Thyroid gland (tissue), 4 donors: ENCODE results near the gene KCTD10.
"Not testable (repeated sequence)": the region's sequence is repeated elsewhere in the genome, so short reads cannot be mapped to it uniquely, and the experiment has no call there.

ENCODE experiments used
- POLR2A ChIP-seq, 2 donors: fragments of 450-650 bp; IDR thresholded peaks; one replicate each; pipeline ENCODE4 v1.6.1; 2017; ENCODE audit warnings: antibody characterized with exemption in 2 of 2, mild to moderate bottlenecking in 2 of 2, moderate library complexity in 1 of 2
- TF ChIP-seq, protein P1 (sequence below), 6 experiments: fragments of 200-600 bp in 3 of 6; fragments of 450-650 bp in 3 of 6; sonication (generic) in 3 of 6; IDR thresholded peaks; one replicate each; pipeline ENCODE4 v1.5.1; 2016 to 2019; ENCODE audit warnings: antibody characterized with exemption in 6 of 6, mild to moderate bottlenecking in 2 of 6, inconsistent platforms in 1 of 6, moderate library complexity in 1 of 6

GRCh38 chr12:109439951-109440350 is 37.1 kb downstream of the KCTD10 start:
- not testable (repeated sequence) for TF ChIP-seq POLR2A (IDR thresholded peaks at IDR 0.05)
- TF ChIP-seq, protein P1, sequence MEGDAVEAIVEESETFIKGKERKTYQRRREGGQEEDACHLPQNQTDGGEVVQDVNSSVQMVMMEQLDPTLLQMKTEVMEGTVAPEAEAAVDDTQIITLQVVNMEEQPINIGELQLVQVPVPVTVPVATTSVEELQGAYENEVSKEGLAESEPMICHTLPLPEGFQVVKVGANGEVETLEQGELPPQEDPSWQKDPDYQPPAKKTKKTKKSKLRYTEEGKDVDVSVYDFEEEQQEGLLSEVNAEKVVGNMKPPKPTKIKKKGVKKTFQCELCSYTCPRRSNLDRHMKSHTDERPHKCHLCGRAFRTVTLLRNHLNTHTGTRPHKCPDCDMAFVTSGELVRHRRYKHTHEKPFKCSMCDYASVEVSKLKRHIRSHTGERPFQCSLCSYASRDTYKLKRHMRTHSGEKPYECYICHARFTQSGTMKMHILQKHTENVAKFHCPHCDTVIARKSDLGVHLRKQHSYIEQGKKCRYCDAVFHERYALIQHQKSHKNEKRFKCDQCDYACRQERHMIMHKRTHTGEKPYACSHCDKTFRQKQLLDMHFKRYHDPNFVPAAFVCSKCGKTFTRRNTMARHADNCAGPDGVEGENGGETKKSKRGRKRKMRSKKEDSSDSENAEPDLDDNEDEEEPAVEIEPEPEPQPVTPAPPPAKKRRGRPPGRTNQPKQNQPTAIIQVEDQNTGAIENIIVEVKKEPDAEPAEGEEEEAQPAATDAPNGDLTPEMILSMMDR (IDR thresholded peaks at IDR 0.05): not testable (repeated sequence)
